Left ventricle myocardium inferior (tissue), 1 donor: ENCODE results near the gene CNTFR. TPM values are rescaled to one million over a fixed set of nuclear protein-coding genes. Genes with fewer than 3 reads are reported as not detected.

Experiments used
- DNase-seq: peaks from one replicate; pipeline ENCODE4 v3.0.0-alpha.2; 2020
- H3K27ac ChIP-seq: fragments of 200-600 bp; replicated peaks from 2 replicates; pipeline ENCODE4 v1.8.0; 2021
- H3K27me3 ChIP-seq: fragments of 200-600 bp; 2 replicates; pipeline ENCODE4 v1.8.0; 2021; ENCODE audit warnings: low read depth
- H3K36me3 ChIP-seq: fragments of 200-600 bp; 2 replicates; pipeline ENCODE4 v1.8.0; 2021
- H3K4me1 ChIP-seq: fragments of 200-600 bp; 2 replicates; pipeline ENCODE4 v1.8.0; 2021
- H3K4me3 ChIP-seq: fragments of 200-600 bp; 2 replicates; pipeline ENCODE4 v1.8.0; 2021; ENCODE audit warnings: mild to moderate bottlenecking, moderate library complexity
- H3K9me3 ChIP-seq: fragments of 200-600 bp; replicated peaks from 2 replicates; pipeline ENCODE4 v1.8.0; 2021
- intact Hi-C: fragments of 100-400 bp; cut with micrococcal nuclease; formaldehyde crosslinking; loops from one replicate; pipeline ENCODE4 v1.11.0; 2022
- total RNA-seq: library from RNA; stranded (reverse); fragmentation: NEBNext Ultra II Directional; extraction: Animal tissue kit (Norgen Biotek cat#: 25700); gene quantifications from one replicate; pipeline ENCODE4 v1.2.1, GENCODE V29; 2021
- TF ChIP-seq, protein P1 (sequence below): fragments of 200-600 bp; IDR thresholded peaks from 2 replicates; pipeline ENCODE4 v1.8.0; 2021; ENCODE audit warnings: antibody characterized with exemption, mild to moderate bottlenecking, borderline replicate concordance
- donor health status: DM: no; HTN: yes; CAD: no; lungs with severe emphysema.

The CNTFR gene
- total RNA-seq, 1 donor from 2014 or later, result 4.6 TPM

DNA sequence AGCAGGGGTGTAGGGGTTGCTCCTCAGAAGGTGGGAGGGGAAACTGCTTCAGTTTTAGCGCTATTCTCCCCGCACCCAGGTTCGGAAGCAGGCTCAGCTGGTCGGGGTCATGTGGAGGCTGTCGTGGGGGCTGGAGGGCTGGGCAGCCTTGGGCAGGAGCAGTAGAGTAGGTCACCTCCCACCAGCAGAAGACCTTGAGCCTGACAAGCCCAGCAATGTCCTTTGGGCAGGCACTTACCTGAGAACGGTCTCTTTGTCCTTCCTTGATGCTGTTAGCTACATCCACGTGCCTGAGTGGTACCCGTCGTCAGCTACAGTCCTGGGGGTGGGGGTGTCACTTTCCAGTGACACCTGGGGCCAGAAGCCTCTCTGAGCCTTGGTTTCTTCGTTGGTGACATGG is 87.1 kb downstream of the CNTFR start:
- intact Hi-C loops, result loop anchor here (5.0 to 10.0 kb wide), 2 partner anchors 65 to 98 kb away; no protein-coding TSS in a partner anchor
- Histone ChIP-seq H3K4me3 (no peak overlapping the region), H3K27ac (no peak overlapping the region), H3K9me3 (no peaks in the 10 kb centered on the region), H3K27me3 (no peaks in the 10 kb centered on the region), H3K36me3 (no peaks in the 10 kb centered on the region), H3K4me1 (peaks cover 15% of the 10 kb centered on the region)
- DNase-seq, result no peak
- TF ChIP-seq, protein P1, sequence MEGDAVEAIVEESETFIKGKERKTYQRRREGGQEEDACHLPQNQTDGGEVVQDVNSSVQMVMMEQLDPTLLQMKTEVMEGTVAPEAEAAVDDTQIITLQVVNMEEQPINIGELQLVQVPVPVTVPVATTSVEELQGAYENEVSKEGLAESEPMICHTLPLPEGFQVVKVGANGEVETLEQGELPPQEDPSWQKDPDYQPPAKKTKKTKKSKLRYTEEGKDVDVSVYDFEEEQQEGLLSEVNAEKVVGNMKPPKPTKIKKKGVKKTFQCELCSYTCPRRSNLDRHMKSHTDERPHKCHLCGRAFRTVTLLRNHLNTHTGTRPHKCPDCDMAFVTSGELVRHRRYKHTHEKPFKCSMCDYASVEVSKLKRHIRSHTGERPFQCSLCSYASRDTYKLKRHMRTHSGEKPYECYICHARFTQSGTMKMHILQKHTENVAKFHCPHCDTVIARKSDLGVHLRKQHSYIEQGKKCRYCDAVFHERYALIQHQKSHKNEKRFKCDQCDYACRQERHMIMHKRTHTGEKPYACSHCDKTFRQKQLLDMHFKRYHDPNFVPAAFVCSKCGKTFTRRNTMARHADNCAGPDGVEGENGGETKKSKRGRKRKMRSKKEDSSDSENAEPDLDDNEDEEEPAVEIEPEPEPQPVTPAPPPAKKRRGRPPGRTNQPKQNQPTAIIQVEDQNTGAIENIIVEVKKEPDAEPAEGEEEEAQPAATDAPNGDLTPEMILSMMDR, result no peak

GRCh38 chr9:34501889-34502425 is 87.6 kb downstream of the CNTFR start:
- peak; percentile 55 for DNase-seq
- Histone ChIP-seq H3K27me3 (no peaks in the 10 kb centered on the region), H3K9me3 (no peaks in the 10 kb centered on the region), H3K4me1 (peaks cover 15% of the 10 kb centered on the region), H3K36me3 (no peaks in the 10 kb centered on the region), H3K27ac (peak overlapping the region; percentile 12), H3K4me3 (no peak overlapping the region)
- TF ChIP-seq, protein P1, result peak; percentile 46
- intact Hi-C loops, result loop anchor here (5.0 to 10.0 kb wide), 2 partner anchors 65 to 97 kb away; no protein-coding TSS in a partner anchor

Other genes with a start within 250 kb of the CNTFR start
- 6.3 TPM for gene MYORG, start 212.8 kb downstream of the CNTFR start, total RNA-seq
- 22.9 TPM for gene FAM219A, start 131.2 kb downstream of the CNTFR start, total RNA-seq
- not detected for gene DNAI1, start 130.9 kb downstream of the CNTFR start, total RNA-seq
- not detected for gene ENHO, start 66.7 kb downstream of the CNTFR start, total RNA-seq
- gene RPP25L, start 22.4 kb upstream of the CNTFR start, total RNA-seq, result 42.8 TPM
- gene DCTN3, start 30.8 kb upstream of the CNTFR start, total RNA-seq, result 135 TPM
- gene ARID3C, start 39.3 kb upstream of the CNTFR start, total RNA-seq, result not detected
- gene SIGMAR1, start 48.1 kb upstream of the CNTFR start, total RNA-seq, result 20.0 TPM
- gene GALT, start 57.0 kb upstream of the CNTFR start, total RNA-seq, result 51.5 TPM
- 56.5 TPM for gene IL11RA, start 62.5 kb upstream of the CNTFR start, total RNA-seq
- gene CCL27, start 72.9 kb upstream of the CNTFR start, total RNA-seq, result 0.41 TPM
- gene CCL19, start 101.6 kb upstream of the CNTFR start, total RNA-seq, result 0.69 TPM
- gene CCL21, start 120.4 kb upstream of the CNTFR start, total RNA-seq, result 6.2 TPM